ENCODE measurements around the gene RD3L.
A peak's percentile ranks its signal among the peaks of the same experiment; 100 is the strongest.

Gene RD3L

GRCh38 chr14:103908580-103908979 lies 33.7 kb downstream of the RD3L start:
- TF ChIP-seq, protein P1, sequence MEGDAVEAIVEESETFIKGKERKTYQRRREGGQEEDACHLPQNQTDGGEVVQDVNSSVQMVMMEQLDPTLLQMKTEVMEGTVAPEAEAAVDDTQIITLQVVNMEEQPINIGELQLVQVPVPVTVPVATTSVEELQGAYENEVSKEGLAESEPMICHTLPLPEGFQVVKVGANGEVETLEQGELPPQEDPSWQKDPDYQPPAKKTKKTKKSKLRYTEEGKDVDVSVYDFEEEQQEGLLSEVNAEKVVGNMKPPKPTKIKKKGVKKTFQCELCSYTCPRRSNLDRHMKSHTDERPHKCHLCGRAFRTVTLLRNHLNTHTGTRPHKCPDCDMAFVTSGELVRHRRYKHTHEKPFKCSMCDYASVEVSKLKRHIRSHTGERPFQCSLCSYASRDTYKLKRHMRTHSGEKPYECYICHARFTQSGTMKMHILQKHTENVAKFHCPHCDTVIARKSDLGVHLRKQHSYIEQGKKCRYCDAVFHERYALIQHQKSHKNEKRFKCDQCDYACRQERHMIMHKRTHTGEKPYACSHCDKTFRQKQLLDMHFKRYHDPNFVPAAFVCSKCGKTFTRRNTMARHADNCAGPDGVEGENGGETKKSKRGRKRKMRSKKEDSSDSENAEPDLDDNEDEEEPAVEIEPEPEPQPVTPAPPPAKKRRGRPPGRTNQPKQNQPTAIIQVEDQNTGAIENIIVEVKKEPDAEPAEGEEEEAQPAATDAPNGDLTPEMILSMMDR (IDR thresholded peaks at IDR 0.05; ENCODE audit: low read depth, low read length, missing control alignments): no peak

GRCh38 chr14:103905842-103906456 lies 36.4 kb downstream of the RD3L start:
- no peak for DNase-seq (ENCODE audit: low read depth)
- no peak overlapping the region for H3K4me3 ChIP-seq (ENCODE audit: low read depth, low read length)
- in situ Hi-C loops (cut with HindIII; ENCODE audit: low sequenced_read_pairs): no loop called here
- TF ChIP-seq, protein P1 (IDR thresholded peaks at IDR 0.05; ENCODE audit: low read depth, low read length, missing control alignments): peak; percentile 33

More at GRCh38 chr14:103908580-103908979, 33.7 kb downstream of the RD3L start:
- DNase-seq (ENCODE audit: low read depth): no peak
- H3K4me3 ChIP-seq (ENCODE audit: low read depth, low read length): no peak overlapping the region
- in situ Hi-C loops (cut with HindIII; ENCODE audit: low sequenced_read_pairs): no loop called here

DNA sequence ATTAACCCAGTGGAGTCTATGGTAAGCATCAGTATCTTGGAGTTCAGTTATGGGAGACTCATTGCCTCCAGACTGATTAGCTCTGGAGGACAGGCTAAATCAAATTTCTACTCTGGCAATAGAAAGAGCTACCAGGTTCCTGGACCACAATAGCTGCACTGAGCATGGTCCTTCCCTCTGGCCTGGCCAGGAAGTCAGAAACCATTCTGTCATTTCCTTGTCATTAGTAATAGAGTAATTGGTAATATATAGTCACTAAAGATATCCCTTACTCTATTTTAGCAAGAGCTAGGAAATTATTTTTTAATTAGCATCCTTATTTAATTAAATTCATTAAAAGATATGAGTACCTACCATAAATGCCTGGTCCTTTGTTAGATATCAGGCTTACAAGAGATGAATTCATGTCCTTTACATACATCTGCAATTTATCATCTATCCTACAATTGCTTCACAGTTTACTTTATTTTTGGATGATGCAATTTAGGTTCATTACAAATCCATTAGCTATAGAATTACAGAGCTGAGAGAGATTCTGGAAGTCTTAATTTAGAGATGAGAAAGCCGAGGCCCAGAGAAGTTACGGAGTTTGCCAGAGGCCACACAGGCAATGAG lies 37.7 kb downstream of the RD3L start:
- no peak overlapping the region for H3K4me3 ChIP-seq (ENCODE audit: low read depth, low read length)
- TF ChIP-seq, protein P1 (IDR thresholded peaks at IDR 0.05; ENCODE audit: low read depth, low read length, missing control alignments): no peak
- no peak for DNase-seq (ENCODE audit: low read depth)
- in situ Hi-C loops (cut with HindIII; ENCODE audit: low sequenced_read_pairs): loop anchor here (5.0 kb wide), 1 partner anchor 97 kb away; no protein-coding TSS in a partner anchor

DNA sequence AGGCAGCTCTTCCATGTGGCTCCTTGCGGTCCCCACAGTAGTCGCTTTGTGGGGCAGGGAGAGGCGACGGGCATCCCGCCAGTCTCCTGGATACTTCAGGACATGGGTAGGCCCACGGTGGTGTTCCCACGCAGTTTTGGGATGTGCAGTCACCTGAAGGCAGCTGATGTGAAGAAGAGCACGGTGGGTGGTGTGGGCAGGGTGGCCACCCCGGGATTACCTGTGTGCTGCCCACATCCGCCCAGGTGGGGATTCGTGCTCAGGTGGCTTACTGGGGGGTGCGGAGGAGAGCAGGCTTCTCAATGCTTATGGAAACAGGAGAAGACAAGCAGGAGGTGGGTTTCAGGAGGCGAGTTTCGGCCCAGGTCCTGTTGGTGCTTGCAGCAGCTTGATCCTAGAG lies 42.5 kb downstream of the RD3L start:
- TF ChIP-seq, protein P1 (IDR thresholded peaks at IDR 0.05; ENCODE audit: low read depth, low read length, missing control alignments): no peak
- no peak for DNase-seq (ENCODE audit: low read depth)
- in situ Hi-C loops (cut with HindIII; ENCODE audit: low sequenced_read_pairs): loop anchor here (5.0 kb wide), 1 partner anchor 93 kb away; no protein-coding TSS in a partner anchor
- no peak overlapping the region for H3K4me3 ChIP-seq (ENCODE audit: low read depth, low read length)

DNA sequence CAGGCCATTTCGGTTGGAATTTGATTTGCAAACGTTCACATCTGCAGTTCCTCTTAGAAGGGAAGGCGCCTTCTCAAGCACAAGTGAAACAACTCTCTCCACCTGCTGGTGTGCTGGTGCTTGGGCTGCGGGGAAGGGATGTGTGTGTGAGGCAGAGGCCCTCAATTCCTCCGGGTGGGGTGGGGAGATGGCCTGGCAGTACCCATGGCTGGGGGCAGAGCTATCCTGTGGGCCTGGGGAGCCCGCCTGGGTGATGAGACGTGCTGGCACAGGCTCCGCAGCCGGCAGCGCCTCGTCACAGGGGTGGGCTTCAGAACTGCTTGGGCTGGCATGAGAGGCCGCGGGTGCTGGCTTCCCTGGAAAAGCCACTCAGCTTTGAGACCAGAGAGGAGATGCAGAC lies 43.0 kb downstream of the RD3L start:
- DNase-seq (ENCODE audit: low read depth): no peak
- TF ChIP-seq, protein P1 (IDR thresholded peaks at IDR 0.05; ENCODE audit: low read depth, low read length, missing control alignments): no peak
- in situ Hi-C loops (cut with HindIII; ENCODE audit: low sequenced_read_pairs): no loop called here
- no peak overlapping the region for H3K4me3 ChIP-seq (ENCODE audit: low read depth, low read length)

- DNase-seq (ENCODE audit: low read depth): no peak
- H3K4me3 ChIP-seq (ENCODE audit: low read depth, low read length): no peak overlapping the region
- in situ Hi-C loops (cut with HindIII; ENCODE audit: low sequenced_read_pairs): no loop called here
- TF ChIP-seq, protein P1 (IDR thresholded peaks at IDR 0.05; ENCODE audit: low read depth, low read length, missing control alignments): no peak
These were observed 43.6 kb downstream of the RD3L start for GRCh38 chr14:103898711-103899110.

All from astrocyte of the cerebellum (primary cell).